ENCODE data around the gene SH3RF1.

- TF ChIP-seq POLR2A (IDR thresholded peaks at IDR 0.05; ENCODE audit: extremely low read depth, insufficient read length): no peak
- TF ChIP-seq CTCF (IDR thresholded peaks at IDR 0.05; ENCODE audit: low read depth, low read length): no peak
- TF ChIP-seq MAX (IDR thresholded peaks at IDR 0.05; ENCODE audit: low read depth, low read length): no peak
- TF ChIP-seq MYC (IDR thresholded peaks at IDR 0.05; ENCODE audit: low read depth, low read length): no peak
Measured at GRCh38 chr4:169239221-169239905, 31.4 kb downstream of the SH3RF1 start.

Data from NB4 (cell line).